GM23248 (cell line): ENCODE data around the gene ZMYND12.

Source experiments
- EZH2 ChIP-seq: fragments of 200-600 bp; sonication (generic); IDR thresholded peaks from 2 replicates; pipeline ENCODE4 v1.6.1; 2018; ENCODE audit warnings: antibody characterized with exemption, mild to moderate bottlenecking; ENCODE audit not compliant: insufficient read depth, poor library complexity, severe bottlenecking
- EZH2phosphoT487 ChIP-seq: fragments of 200-600 bp; sonication (generic); IDR thresholded peaks from 2 replicates; pipeline ENCODE4 v1.6.1; 2018; ENCODE audit warnings: antibody characterized with exemption, moderate library complexity, mild to moderate bottlenecking, low read depth; ENCODE audit not compliant: insufficient read depth

- TF ChIP-seq EZH2phosphoT487, result no peak
- TF ChIP-seq EZH2, result no peak
Observed at GRCh38 chr1:42504535-42505128, 48.8 kb upstream of the ZMYND12 start.
